Eye (tissue), 1 donor: ENCODE results near the gene MAGIX.
A peak's percentile ranks its signal among the peaks of the same experiment; 100 is the strongest.
"Not testable (repeated sequence)": the region's sequence is repeated elsewhere in the genome, so short reads cannot be mapped to it uniquely, and the experiment has no call there.

Source experiments
- DNase-seq: peaks from one replicate; pipeline ENCODE4 v3.0.0-alpha.2; 2015

MAGIX gene

DNA sequence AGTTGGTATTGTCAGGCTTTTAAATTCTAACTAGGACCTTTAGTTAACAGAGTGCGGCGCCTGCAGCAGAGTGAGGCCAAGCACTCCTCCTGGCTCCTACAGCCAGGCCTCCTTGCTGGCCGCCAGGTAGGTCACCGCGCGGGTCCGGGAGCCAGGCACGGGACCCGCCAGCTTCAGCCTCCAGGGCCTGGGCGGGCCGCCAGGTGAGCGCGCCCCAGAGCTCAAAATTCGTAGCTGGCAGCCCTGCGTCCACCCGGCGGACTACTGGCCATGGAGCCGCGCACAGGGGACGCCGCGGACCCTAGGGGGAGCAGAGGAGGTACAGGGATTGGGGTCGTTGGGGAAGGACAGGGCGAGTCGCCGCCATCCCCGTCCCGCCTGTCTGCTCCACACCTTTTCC is at the start of gene MAGIX:
MAGIX (plus strand) TSS at position 139 of the 400 bp plus-strand sequence; CDS start at position 271, 132 bp downstream.
- no peak for DNase-seq

GRCh38 chrX:49116076-49116475 is 46.5 kb upstream of the MAGIX start:
- DNase-seq = no peak

DNA sequence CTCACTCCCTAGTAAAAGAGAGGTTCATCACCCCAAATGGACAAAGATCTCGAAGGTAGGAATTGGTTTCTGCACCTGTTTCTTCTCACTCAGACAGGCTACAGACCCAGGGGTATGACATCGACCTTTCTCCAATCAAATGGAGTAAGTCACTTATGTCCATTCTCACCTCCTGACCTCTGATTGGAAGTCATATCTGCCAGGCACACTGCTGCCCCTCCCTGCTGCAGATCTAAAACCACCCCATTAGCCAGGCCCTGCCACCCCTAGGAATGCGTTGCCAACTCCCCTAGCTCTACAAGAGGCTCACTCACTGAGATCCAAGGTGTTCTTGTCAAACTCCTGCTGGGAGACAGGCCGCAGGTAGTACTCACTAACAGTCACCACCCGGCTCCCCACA is 45.8 kb upstream of the MAGIX start:
- DNase-seq = no peak

DNA sequence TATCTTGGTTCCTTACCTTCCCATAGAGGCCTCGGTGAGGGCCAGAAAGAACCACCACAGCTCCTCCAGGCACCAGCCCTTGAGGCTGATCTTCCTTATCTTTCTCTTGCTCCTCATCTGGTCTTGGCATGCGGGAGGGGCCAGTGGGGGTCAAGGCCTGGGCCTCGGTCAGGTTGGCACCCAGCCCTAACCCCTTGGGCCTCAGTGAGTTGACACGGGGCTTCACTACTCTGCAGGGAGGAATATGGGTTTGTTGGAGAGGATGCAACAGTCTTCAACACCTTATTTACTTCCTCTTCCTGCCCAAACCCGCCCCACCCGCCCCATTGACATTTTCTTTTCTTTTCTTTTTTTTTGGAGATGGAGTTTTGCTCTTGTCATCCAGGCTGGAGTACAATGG is 45.0 kb upstream of the MAGIX start:
- DNase-seq = no peak

- DNase-seq = no peak
These were observed 42.5 kb upstream of the MAGIX start for GRCh38 chrX:49120091-49120490.

DNA sequence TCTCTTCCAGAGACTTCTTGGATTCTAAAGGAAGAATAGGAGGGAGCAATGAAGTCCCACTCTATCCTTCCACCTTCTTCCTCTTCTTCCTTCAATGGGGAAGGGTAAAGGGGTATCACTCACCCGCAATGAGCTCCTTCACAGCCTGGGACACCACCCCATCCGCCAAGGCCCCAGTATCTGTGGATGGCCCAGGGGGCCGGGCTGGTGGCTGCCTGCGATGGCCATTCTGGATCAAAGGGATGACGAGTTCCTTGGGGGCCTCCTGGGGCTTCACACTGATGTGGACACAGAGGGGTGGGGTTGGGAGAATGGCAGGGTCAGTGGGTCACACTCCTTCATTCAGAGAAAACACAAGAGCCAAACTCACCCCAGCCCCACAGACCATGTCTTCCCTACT is 40.1 kb upstream of the MAGIX start:
- DNase-seq = no peak

GRCh38 chrX:49127742-49128258 is 34.8 kb upstream of the MAGIX start:
- not testable (repeated sequence) for DNase-seq

GRCh38 chrX:49129427-49129826 is 33.1 kb upstream of the MAGIX start:
- no peak for DNase-seq

DNA sequence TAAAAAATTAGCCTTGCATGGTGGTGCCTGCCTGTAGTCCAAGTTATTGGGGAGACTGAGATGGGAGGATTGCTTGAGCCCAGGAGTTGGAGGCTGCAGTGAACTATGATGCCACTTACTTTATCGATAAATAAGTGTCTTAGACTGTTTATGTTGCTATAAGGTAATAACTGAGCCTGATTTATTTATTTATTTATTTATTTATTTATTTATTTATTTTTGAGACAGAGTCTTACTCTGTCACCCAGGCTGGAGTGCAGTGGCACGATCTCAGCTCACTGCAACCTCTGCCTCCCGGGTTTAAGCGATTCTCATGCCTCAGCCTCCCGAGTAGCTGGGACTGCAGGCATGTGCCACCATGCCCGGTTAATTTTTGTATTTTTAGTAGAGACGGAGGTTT is 30.3 kb upstream of the MAGIX start:
- not testable (repeated sequence) for DNase-seq

- DNase-seq = no peak
These were observed 28.8 kb upstream of the MAGIX start for GRCh38 chrX:49133759-49134158.

DNA sequence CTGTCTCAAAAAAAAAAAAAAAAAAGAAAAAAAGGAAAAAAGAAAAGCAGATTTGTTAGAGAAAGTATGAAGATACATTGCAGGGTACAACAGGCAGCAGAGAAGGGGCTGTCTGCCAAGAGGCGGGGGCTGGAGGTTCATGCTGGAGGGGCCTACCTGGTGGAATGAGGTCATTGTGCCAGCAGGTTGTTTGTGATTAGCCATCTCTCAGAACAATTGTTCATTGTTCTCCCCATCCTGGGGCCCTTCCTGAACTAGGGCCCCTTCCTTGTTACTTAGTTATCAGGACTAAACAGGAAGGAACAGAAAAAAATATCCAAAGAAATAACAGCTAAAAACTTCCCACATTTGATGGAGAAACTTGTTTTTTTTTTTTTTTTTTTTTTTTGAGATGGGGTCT is 25.1 kb upstream of the MAGIX start:
- no peak for DNase-seq

GRCh38 chrX:49139713-49140112 is 22.8 kb upstream of the MAGIX start:
- DNase-seq = no peak

DNA sequence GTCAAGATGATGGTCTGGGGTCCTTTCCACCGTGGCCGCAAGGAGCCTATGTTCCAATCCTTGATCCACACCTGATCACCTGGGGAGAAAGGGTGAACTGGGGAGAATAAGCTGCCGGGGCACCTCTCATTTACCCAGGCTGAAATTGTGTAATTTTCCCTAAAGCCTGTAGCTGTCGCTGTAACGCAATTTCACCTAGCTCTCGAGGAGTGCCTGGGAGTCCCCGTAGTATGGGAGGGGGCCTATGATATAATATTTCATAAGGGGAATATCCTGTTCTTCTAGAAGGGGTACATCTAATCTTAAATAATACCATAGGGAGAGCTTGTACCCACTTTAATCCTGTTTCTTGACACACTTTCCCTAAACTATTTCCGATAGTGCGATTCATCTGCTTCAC is 20.3 kb upstream of the MAGIX start:
- DNase-seq = not testable (repeated sequence)

- DNase-seq = not testable (repeated sequence)
These were observed 19.4 kb upstream of the MAGIX start for GRCh38 chrX:49143154-49143553.

DNA sequence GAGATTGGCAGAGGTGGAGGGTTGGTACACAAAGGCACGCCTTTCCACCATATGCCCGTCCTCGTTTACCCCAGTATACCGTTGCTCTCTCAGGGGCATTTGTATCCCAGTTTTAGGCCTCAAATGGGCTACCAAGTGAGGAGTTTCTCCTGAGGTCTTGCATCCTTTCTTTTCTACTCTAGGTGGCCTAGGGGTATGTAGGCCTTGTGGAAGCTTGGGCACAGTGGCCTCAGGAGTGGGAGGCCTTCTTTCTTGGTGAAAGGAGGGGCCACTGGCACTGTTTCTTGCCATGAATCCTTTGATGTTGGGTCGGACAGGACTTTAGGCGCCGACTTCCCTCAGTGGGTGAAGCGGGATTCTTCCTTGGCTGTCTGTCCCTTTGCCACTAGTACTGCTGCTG is 15.3 kb upstream of the MAGIX start:
- DNase-seq = no peak

- DNase-seq = no peak
These were observed 14.6 kb upstream of the MAGIX start for GRCh38 chrX:49147936-49148335.

DNA sequence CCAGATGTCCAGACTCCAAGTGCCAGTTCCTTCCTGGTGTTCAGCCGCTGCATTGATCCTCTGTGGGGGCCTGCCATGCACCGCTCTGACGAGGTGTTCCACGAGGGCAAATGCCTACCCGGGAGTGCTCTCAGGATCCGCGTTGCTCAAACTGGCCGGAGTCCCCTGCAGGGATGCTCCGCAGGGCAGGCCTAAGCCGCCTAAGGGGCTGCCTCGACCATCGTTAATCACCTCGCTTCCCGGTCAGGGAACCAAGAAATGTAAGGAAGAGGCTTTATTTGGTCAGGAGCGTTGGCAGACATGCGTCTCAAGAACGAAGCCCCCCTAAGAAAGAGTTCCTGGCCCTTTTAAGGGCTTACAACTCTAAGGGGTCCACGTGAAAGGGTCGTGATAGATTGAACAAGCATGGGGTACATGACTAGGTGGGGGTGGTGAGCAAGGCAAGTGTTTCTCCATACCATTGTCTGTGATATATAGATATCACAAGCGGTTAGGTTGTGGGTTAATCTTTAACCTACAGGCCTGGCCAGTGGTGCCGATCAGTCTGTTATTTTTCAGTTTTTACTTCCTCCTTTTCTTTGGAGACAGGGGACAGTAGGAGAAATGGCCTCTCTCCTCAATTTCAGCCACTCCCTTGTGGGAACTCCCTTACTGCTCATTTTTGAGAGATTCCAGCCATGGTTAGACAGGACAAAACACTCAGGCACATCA is 14.0 kb upstream of the MAGIX start:
- not testable (repeated sequence) for DNase-seq

DNA sequence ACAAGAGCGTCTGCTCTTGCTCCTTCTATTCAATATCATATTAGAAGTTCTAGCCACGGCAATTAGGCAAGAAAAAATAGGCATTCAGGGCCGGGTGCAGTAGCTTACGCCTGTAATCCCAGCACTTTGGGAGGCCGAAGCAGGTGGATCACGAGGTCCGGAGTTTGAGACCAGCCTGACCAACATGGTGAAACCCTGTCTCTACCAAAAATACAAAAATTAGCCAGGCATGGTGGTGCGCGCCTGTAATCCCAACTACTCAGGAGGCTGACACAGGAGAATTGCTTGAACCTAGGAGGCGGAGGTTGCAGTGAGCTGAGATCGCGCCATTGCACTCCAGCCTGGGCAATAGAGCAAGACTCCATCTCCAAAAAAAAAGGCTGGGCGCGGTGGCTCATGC is 13.3 kb upstream of the MAGIX start:
- not testable (repeated sequence) for DNase-seq

DNA sequence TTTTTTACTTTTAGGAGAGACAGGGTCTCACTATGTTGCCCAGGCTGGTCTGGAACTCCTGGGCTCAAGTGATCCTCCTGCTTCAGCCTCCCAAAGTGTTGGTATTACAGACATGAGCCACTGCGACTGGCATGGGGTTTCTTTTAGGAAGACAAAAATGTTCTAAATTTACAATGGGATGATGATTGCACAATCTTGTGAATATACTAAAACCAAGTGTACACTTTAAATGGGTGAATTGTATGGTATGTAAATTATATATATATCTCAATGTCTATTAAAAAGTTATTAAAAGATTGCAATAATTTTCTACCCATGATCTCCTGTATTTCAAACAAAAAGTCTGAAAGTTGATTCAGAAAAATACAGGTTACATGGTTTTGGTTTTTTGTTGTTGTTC is 9.1 kb upstream of the MAGIX start:
- DNase-seq = no peak

- DNase-seq = peak; percentile 77
These were observed 7.2 kb upstream of the MAGIX start for GRCh38 chrX:49155243-49155899.

DNA sequence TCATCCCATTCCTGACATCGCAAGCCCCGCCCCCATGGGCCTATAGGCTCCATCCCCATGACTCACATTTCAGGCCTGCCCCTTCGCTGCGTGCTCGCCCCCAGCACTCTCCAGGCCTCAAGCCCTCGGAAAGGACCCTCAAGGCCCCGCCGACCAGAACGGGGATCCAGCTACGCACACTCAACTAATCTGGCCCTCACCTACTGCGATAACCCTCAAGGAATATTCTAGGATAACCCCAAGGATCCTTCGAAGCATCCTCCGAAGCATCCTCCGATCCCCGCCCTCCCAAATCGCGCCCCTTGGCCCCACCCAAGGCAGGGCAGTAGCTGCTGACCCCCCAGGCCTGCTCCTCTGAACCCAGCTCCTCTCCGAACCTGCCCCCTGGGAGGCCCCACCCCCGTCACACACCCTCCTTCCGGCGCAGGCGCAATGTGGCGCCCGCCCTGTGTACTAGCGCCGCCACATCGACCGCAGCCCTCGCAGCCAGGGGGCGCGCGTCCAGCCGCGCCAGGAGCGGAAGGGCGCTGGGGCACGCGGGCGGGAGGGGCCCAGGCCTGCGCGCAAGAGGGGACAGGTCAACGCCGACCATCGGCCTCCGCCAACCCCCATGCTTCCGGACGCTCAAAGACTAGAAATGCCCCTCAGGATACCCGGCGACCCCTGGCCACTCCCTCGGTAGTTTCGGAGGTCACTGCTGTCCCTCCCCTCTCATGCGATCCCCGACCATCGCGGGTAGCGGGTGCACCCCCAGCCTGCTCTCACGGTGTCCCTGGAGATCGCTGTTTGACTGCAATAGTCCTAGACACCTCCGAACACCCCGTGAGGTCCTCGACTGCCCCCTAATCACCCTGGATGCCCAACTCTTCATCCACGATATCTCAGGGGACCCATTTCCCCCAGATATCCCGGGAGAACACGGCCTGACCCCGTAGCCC is 6.4 kb upstream of the MAGIX start:
- peak; percentile 93 for DNase-seq

- DNase-seq = no peak
These were observed 5.4 kb upstream of the MAGIX start for GRCh38 chrX:49157194-49157593.

DNA sequence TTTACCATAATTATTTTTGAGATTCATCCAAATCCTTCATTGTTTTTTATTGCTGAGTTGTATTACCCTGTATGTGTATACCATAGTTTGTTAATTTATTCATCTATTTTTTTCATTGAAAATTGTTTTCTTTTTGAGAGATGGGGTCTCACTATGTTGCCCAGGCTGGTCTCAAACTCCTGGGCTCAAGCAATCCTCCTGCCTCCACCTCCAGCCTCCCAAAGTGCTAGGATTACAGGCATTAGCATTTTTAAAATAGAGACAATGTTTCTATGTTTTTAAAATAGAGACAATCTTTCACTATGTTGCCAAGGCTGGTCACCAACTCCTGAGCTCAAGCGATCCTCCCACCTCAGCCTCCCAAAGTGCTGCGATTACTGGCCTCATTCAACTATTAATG is 1.6 kb upstream of the MAGIX start:
- no peak for DNase-seq
